ENCODE measurements around the gene FKBP11. TPM values are rescaled to one million over a fixed set of nuclear protein-coding genes. Genes with fewer than 3 reads are reported as not detected.

FKBP11 gene
- total and polyA plus RNA-seq, 2 of the 13 experiments (the other 11 are each of a cell fraction or from before 2014, with no cell fraction given) = 15.5 to 19.4 TPM

GRCh38 chr12:48883305-48884161 lies 41.8 kb downstream of the FKBP11 start (continued):
- TF ChIP-seq ZNF687 (CRISPR knock-in tag; IDR thresholded peaks at IDR 0.05) = peak; percentile 57
- TF ChIP-seq PCBP2 (optimal IDR thresholded peaks at IDR 0.05; ENCODE audit: low read depth, low read length, poor library complexity, severe bottlenecking) = no peak
- peak; percentile 54; the same call in 1 of the 2 replicates for TF ChIP-seq GATAD2A (CRISPR knock-in tag; IDR thresholded peaks at IDR 0.05)
- no peak for TF ChIP-seq SNRNP70 (IDR thresholded peaks at IDR 0.05; ENCODE audit: low read depth, low read length)
- peak; percentile 49 for TF ChIP-seq HNF4A (CRISPR knock-in tag; IDR thresholded peaks at IDR 0.05)
- TF ChIP-seq, protein P1, sequence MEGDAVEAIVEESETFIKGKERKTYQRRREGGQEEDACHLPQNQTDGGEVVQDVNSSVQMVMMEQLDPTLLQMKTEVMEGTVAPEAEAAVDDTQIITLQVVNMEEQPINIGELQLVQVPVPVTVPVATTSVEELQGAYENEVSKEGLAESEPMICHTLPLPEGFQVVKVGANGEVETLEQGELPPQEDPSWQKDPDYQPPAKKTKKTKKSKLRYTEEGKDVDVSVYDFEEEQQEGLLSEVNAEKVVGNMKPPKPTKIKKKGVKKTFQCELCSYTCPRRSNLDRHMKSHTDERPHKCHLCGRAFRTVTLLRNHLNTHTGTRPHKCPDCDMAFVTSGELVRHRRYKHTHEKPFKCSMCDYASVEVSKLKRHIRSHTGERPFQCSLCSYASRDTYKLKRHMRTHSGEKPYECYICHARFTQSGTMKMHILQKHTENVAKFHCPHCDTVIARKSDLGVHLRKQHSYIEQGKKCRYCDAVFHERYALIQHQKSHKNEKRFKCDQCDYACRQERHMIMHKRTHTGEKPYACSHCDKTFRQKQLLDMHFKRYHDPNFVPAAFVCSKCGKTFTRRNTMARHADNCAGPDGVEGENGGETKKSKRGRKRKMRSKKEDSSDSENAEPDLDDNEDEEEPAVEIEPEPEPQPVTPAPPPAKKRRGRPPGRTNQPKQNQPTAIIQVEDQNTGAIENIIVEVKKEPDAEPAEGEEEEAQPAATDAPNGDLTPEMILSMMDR (CRISPR knock-in tag; IDR thresholded peaks at IDR 0.05) = no peak
- TF ChIP-seq ZNF317 (CRISPR knock-in tag; IDR thresholded peaks at IDR 0.05) = no peak
- no peak for TF ChIP-seq ZNF12 (CRISPR knock-in tag; IDR thresholded peaks at IDR 0.05)
- TF ChIP-seq RNF2 (conservative IDR thresholded peaks at IDR 0.05; ENCODE audit: low read depth) = no peak
- no peak for TF ChIP-seq NR1H2 (CRISPR knock-in tag; IDR thresholded peaks at IDR 0.05; ENCODE audit: borderline replicate concordance, low read depth)
- TF ChIP-seq FUBP1 (CRISPR knock-in tag; IDR thresholded peaks at IDR 0.05; ENCODE audit: borderline replicate concordance) = no peak
- TF ChIP-seq CBFB (CRISPR knock-in tag; IDR thresholded peaks at IDR 0.05) = 0 out of 2 replicates have a peak, but pooled peaks have one; percentile 36
- no peak for TF ChIP-seq ZNF138 (CRISPR knock-in tag; IDR thresholded peaks at IDR 0.05; ENCODE audit: low read depth)
- peak; percentile 66; the same call in 1 of the 2 replicates for TF ChIP-seq BORCS8-MEF2B (CRISPR knock-in tag; IDR thresholded peaks at IDR 0.05)
- no peak for TF ChIP-seq ARNT2 (CRISPR knock-in tag; IDR thresholded peaks at IDR 0.05; ENCODE audit: low read depth)
- no peak for TF ChIP-seq MBNL3 (CRISPR knock-in tag; conservative IDR thresholded peaks at IDR 0.05)
- no peak for TF ChIP-seq TMF1 (CRISPR knock-in tag; IDR thresholded peaks at IDR 0.05; ENCODE audit: low read depth)
- no peak for TF ChIP-seq ZNF552 (CRISPR knock-in tag; IDR thresholded peaks at IDR 0.05; ENCODE audit: borderline replicate concordance)
- TF ChIP-seq, protein P2, sequence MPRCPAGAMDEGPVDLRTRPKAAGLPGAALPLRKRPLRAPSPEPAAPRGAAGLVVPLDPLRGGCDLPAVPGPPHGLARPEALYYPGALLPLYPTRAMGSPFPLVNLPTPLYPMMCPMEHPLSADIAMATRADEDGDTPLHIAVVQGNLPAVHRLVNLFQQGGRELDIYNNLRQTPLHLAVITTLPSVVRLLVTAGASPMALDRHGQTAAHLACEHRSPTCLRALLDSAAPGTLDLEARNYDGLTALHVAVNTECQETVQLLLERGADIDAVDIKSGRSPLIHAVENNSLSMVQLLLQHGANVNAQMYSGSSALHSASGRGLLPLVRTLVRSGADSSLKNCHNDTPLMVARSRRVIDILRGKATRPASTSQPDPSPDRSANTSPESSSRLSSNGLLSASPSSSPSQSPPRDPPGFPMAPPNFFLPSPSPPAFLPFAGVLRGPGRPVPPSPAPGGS (CRISPR knock-in tag; IDR thresholded peaks at IDR 0.05) = no peak
- no peak for TF ChIP-seq ZNF160 (CRISPR knock-in tag; IDR thresholded peaks at IDR 0.05)
- TF ChIP-seq U2AF2 (IDR thresholded peaks at IDR 0.05; ENCODE audit: low read depth, low read length) = no peak
